ENCODE results near the gene RBPJ.
"Not testable (repeated sequence)": the region's sequence is repeated elsewhere in the genome, so short reads cannot be mapped to it uniquely, and the experiment has no call there.

GRCh38 chr4:26359521-26359920 lies 38.7 kb downstream of the RBPJ start:
- TF ChIP-seq CTCF (IDR thresholded peaks at IDR 0.05); SIN3A (IDR thresholded peaks at IDR 0.05; ENCODE audit: borderline replicate concordance, insufficient read depth, low read depth, low read length): not testable (repeated sequence)

All from Panc1 (cell line).